Urothelium cell line (cell line): ENCODE results near the gene ATG12.
"Not testable (repeated sequence)": the region's sequence is repeated elsewhere in the genome, so short reads cannot be mapped to it uniquely, and the experiment has no call there.

Experiments
- DNase-seq: peaks from one replicate; pipeline ENCODE4 v3.0.0; 2011; ENCODE audit warnings: low spot score, mixed read lengths
- FAIRE-seq: peaks from 2 replicates; lab custom pipeline; 2011; peaks lifted over from hg19 to GRCh38; lab: Jason Lieb, UNC

ATG12 gene

GRCh38 chr5:115841382-115842088 is at the start of gene ATG12, which contains the start of gene AP3S1:
Gene ATG12 (minus strand): TSS chr5:115841565. CDS start chr5:115841552, 13 bp downstream.
Gene AP3S1 (plus strand): TSS chr5:115841935. CDS start chr5:115842038, 103 bp downstream.
- FAIRE-seq (peak; percentile 86), DNase-seq (peak; percentile 91)

- no peak for FAIRE-seq
- DNase-seq, result no peak
Measured at GRCh38 chr5:115888027-115888426, 46.7 kb upstream of the ATG12 start.

- not testable (repeated sequence) for DNase-seq, FAIRE-seq
Measured at GRCh38 chr5:115885208-115885607, 43.8 kb upstream of the ATG12 start.

GRCh38 chr5:115884704-115885103 is 43.3 kb upstream of the ATG12 start:
- no peak for DNase-seq
- no peak for FAIRE-seq

- FAIRE-seq, DNase-seq: not testable (repeated sequence)
Measured at GRCh38 chr5:115882434-115882833, 41.1 kb upstream of the ATG12 start.

GRCh38 chr5:115877342-115877741 is 36.0 kb upstream of the ATG12 start:
- not testable (repeated sequence) for DNase-seq, FAIRE-seq

GRCh38 chr5:115875447-115875846 is 34.1 kb upstream of the ATG12 start:
- no peak for DNase-seq
- FAIRE-seq, result no peak

- FAIRE-seq (no peak), DNase-seq (no peak)
Measured at GRCh38 chr5:115873392-115873791, 32.0 kb upstream of the ATG12 start.

GRCh38 chr5:115872447-115872846 is 31.1 kb upstream of the ATG12 start:
- FAIRE-seq, result no peak
- no peak for DNase-seq

GRCh38 chr5:115869256-115869795 is 28.0 kb upstream of the ATG12 start:
- no peak for DNase-seq
- FAIRE-seq, result no peak

GRCh38 chr5:115859378-115859777 is 18.0 kb upstream of the ATG12 start:
- DNase-seq, result no peak
- FAIRE-seq, result no peak

- DNase-seq (no peak), FAIRE-seq (no peak)
Measured at GRCh38 chr5:115858396-115858795, 17.0 kb upstream of the ATG12 start.

GRCh38 chr5:115857626-115858349 is 16.4 kb upstream of the ATG12 start:
- no peak for FAIRE-seq

GRCh38 chr5:115857057-115857479 is 15.7 kb upstream of the ATG12 start:
- DNase-seq, result no peak
- no peak for FAIRE-seq

More at GRCh38 chr5:115857626-115858349, 16.4 kb upstream of the ATG12 start:
- DNase-seq, result no peak

- no peak for DNase-seq
- no peak for FAIRE-seq
Measured at GRCh38 chr5:115855959-115856358, 14.6 kb upstream of the ATG12 start.

- DNase-seq (no peak), FAIRE-seq (no peak)
Measured at GRCh38 chr5:115854139-115854538, 12.8 kb upstream of the ATG12 start.

- FAIRE-seq (no peak), DNase-seq (no peak)
Measured at GRCh38 chr5:115850744-115851416, 9.5 kb upstream of the ATG12 start.

- DNase-seq (no peak), FAIRE-seq (peak; percentile 23)
Measured at GRCh38 chr5:115849258-115849798, 8.0 kb upstream of the ATG12 start.

- no peak for FAIRE-seq
Measured at GRCh38 chr5:115847290-115847689, 5.9 kb upstream of the ATG12 start.

GRCh38 chr5:115844321-115844817 is 3.0 kb upstream of the ATG12 start:
- no peak for FAIRE-seq

More at GRCh38 chr5:115847290-115847689, 5.9 kb upstream of the ATG12 start:
- no peak for DNase-seq

More at GRCh38 chr5:115844321-115844817, 3.0 kb upstream of the ATG12 start:
- no peak for DNase-seq
